GM19452 (cell line): ENCODE data around the gene PLXNA4.

Experiments used
- ATAC-seq: cut with Tn5 transposase; IDR thresholded peaks from one replicate; pipeline ENCODE4 v1.9.1; 2021; ENCODE audit not compliant: unreplicated experiment

The PLXNA4 gene

GRCh38 chr7:132290021-132290420 is 286.2 kb downstream of the PLXNA4 start:
- ATAC-seq = no peak

GRCh38 chr7:132286836-132287235 is 289.4 kb downstream of the PLXNA4 start:
- ATAC-seq = no peak

DNA sequence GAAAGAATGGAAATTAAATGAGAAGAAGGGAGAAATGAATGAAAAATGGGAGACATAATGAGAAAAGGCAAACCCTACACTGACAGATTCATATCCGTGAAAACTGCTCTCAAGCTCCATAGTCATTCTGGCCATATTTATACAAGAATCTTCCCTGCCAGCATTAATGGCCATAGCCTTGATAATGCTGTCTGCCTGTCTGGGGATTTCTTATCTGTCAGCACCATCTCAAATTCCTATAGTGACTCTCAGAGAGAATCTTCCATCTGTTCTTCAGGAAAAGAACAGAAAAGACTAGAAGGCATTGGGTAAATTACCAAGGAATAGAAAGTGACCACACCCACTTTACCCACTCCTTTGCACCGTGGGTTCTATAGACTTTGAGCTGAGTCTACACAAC is 295.9 kb downstream of the PLXNA4 start:
- no peak for ATAC-seq

DNA sequence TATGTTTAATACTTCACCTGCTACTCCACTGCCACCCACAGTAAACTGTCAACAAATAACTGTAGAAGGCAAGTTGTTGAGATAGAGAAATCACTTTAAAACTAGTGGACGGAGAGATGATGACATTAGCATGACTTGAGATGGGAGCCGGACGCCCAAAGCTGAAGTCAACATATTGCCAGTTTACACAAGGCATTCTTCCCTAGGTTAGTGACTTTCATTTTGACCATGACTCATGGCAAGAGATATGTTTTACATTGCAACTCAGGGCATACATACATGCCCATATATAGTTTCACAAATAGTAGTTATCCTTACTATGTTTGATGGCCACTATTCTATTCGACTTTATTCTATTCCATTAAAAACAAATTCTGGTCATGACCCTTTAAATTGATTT is 296.6 kb downstream of the PLXNA4 start:
- no peak for ATAC-seq

GRCh38 chr7:132276976-132277725 is 299.1 kb downstream of the PLXNA4 start:
- no peak for ATAC-seq

- ATAC-seq = no peak
Measured at GRCh38 chr7:132276234-132276630, 300.0 kb downstream of the PLXNA4 start.

DNA sequence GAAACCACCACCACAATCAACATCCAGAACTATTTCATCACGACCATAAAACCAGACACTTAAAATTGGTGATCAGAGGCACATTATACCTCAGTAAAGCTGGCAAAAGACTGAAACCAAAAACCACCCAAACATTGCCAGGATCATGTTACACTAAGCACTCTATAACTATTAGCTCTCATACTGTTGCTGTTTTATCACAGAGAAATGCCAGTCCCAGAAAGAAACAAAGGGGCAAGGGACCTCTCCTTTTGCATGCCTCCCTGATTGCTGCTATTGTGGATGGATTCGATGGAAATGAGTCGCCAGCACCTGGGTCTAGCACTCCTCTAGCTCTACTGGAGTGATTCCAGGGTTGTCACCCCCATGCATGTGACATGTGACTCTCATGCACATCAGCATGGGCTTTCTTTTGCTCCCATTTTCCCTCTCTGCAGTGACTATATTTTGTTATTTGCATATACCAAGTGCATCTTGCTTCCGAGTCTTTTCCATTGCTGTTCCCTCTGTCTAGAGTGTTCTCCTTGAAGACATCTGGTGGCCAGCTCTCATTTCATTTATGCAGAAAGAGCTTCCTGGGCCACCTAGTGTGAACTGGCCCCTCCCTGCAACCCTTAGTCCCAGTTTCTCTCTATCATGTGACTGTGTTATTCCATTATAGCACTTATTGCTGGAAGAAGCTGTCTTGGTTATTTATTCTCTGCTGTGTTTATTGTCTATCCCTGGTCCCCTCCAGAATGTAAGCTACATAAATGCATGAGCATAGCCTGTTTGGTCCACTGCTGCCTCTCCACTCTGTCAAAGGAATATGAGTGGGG is 300.6 kb downstream of the PLXNA4 start:
- no peak for ATAC-seq

GRCh38 chr7:132272763-132273371 is 303.4 kb downstream of the PLXNA4 start:
- no peak for ATAC-seq

DNA sequence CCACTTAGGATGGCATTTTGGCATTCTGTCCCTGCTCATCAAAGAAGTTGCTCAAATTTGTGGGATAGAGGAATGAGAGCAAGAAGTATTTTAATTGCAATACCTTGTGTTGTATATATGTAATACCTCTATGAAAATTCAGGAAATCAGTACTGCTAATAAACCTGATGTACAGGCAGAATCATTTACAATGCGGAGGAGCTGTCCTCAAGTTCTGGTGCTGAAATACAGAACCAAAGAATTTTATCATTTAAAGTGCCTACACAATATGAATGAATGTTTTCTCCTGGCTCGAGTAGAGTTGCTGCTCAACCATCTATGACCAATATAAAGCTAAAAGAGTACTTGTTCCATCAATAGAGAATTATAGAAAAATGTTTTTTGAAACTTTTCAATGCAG is 305.8 kb downstream of the PLXNA4 start:
- ATAC-seq = no peak

GRCh38 chr7:132269718-132270117 is 306.6 kb downstream of the PLXNA4 start:
- ATAC-seq = no peak

- ATAC-seq = no peak
Measured at GRCh38 chr7:132263151-132263550, 313.1 kb downstream of the PLXNA4 start.

DNA sequence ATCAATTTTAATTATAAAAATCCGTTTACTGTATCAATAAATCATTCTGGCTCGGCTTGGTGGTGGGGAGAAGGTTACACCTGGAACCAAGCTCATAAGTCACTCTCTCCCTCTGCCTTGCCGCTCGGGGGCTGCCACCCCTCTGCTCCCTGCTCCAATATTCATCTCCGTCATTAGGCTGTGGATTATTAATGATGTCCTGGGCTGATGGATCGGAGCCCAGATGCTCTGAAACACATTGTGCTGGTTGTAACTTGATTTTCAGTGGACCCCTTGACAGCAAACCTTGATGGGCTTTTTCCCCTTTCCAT is 314.2 kb downstream of the PLXNA4 start:
- no peak for ATAC-seq

DNA sequence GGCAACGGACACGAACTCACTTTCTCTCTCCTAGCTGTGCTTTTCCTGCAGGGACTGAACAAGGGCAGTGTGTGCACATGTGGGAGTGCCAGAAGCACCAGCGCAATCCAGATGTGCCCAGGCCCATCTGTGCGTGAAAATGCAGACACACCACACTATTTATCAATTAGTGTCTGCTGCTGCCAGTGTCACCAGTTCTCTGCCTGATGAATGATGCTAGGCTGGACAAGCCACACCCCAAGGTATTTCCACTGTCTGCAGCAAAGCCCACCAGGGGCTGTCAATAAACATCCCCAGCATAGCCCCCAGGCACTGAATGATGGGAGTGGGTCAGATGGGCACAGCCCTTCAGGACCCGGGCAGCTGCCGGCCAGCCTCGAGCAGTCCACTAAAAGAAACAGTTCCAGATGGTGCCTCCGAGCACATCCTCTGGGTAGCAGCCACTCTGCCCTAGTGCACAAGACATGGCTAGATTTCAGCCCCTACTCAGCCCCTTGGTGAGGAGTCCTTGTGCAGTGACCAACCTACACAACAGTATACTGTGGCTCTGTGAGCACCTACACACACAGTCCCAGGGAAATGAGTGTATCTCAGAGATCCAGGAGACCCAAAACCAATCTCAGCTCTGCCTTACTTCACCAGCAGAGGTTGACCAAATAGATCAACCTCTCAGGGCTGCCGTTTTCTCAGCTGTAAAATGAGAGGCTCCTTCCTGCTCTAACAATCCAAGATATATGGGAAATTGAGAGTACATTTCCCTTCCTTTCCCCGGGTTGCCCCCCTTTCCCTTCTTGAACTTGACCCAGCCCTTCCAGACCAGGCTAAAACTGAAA is 314.7 kb downstream of the PLXNA4 start:
- ATAC-seq = no peak

GRCh38 chr7:132258231-132258630 is 318.0 kb downstream of the PLXNA4 start:
- ATAC-seq = no peak

DNA sequence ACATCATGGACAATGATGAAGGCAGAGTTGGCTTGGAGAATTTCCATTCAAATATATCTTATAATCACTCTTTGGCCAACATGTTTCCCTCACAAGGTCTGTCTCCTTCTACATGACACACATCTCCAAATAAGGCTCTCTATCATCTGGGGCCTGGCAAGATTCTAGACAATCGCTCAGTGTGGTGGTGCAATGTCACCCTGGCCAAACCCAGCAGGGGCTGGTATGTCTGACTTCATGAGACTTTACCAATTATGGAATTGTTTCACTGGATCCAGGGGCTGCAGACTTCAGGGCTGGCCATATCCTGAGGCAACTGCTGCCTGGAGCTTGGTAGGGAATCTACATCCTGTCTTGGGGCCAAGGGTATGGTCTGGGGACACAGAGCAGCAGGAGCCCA is 319.0 kb downstream of the PLXNA4 start:
- no peak for ATAC-seq

- no peak for ATAC-seq
Measured at GRCh38 chr7:132256721-132257212, 319.5 kb downstream of the PLXNA4 start.

DNA sequence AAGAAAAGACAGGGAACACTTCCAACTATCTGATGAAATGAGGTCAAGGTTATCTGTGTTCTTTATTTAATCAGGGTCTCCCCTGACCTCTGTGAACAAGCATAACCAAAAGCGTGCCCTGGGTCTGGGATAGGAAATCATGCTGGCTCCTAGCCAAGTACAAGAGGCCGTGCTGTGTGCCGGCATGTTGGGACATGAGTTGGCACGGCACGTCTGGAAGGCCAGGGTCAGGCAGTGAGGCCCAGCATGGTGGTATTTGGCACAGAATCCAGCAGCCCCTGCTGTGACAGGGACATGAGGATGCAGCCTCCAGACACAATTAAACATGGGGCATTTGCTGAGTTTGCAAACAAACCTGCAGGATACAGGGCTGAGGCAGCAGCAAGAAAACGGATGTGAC is 320.4 kb downstream of the PLXNA4 start:
- ATAC-seq = no peak

DNA sequence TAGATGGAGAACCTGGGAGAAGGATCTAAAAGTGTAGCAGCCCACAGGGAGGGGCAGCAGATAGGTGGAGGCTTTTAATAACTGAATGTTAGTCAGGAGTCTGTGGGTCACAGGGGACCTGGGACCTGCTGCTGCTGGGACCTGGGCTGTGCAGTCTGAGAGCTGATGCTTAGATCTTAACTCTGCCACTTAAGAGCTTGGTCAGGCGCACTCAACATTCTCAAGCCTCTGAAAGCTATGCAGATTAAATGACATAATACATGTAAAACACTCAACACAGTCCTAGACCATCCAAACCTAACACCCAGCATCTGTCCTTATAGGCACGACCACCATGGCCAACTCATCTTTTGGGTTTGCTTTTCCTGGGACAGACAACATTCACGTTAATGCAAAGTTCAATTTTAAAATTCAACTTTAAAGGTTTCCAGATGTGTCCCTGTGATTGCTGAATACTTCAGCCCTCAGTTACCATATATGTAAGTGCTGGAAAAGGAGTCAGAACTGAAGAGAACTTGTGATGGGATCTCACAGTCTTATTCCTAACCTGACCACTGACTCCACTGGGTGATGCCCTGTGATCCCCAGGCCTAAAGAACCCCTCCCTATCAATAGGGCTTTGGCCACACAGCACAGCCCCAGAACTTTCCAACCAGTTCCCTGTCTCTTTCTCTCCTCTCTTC is 321.0 kb downstream of the PLXNA4 start:
- no peak for ATAC-seq

GRCh38 chr7:132254455-132254854 is 321.8 kb downstream of the PLXNA4 start:
- ATAC-seq = no peak

DNA sequence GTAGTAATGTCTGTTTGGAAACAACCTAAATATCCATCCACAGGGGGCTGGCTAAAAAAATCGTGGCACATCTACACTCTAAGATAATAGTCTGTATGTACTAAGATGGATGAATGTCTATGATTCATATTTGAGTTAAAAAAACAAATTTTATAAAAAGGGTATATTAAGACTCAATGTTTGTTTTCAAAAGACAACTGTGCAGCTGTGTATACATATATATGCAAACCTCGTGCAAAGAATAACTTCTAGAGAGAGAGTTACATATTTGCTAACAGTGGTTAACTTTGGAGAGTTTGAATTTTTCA is 323.5 kb downstream of the PLXNA4 start:
- ATAC-seq = no peak

GRCh38 chr7:132251327-132251659 is 325.0 kb downstream of the PLXNA4 start:
- no peak for ATAC-seq
